ENCODE results near the gene ITPR2.

The ITPR2 gene

DNA sequence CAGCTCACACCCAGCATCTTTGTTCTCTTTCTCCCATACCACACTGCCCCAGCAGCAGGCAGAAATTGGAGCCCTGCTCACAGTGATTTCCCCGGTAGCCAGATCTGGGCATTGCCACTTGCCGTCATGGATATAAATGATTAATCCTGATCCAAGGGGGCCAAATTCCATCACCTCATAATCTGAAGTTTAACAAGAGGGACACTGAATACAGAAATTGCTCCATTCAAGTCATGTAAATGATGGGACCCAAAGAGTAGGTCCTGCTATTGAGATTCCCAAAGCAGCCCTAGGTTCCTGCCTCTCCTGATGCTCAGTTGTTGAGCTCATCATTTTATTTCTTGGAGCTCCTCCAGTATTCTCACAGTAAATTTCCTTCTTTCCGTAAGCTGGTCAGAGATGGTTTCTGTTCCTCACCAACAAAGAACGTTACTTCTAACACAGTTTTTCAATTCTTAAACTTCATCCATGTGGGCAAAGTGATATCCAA is 11.7 kb downstream of the ITPR2 start:
- DNase-seq (ENCODE audit: low read depth), result no peak

DNA sequence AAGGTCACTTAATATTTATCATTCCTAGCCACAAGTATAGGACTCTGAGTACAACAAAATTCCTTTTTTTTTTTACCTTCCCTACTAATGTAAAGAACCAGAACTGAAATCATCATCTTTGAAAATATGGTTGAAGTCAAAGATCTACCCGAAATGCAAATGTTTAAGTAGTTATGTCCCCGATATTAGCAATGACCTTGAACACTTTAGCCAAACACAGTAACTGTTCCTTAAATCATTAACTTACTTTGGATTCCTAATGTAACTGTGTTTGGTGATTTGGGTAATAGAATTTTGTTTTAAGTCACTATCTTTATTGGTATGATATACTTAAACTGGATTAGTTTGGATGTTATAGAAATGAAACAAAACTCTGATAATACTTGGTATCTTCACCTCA is 14.4 kb downstream of the ITPR2 start:
- no peak for DNase-seq (ENCODE audit: low read depth)

DNA sequence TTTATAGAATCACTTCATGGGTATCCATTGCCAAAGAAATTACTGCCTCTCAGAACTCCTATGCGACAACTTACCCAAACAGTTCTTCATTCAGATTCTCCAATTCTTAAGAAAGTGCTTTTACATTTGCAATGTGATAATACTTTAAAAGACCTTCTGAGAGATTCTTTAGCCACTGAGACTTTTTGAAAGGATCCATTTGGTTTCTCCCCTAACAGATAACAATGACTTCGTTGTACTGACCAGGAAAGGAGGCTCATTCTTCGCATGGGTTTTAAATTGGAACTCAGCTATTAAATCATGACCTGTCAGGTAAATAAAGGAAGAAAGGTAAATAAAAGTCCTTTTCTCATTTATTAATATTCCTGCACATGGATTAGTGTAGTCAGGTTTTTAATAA is 14.8 kb downstream of the ITPR2 start:
- no peak for DNase-seq (ENCODE audit: low read depth)

DNA sequence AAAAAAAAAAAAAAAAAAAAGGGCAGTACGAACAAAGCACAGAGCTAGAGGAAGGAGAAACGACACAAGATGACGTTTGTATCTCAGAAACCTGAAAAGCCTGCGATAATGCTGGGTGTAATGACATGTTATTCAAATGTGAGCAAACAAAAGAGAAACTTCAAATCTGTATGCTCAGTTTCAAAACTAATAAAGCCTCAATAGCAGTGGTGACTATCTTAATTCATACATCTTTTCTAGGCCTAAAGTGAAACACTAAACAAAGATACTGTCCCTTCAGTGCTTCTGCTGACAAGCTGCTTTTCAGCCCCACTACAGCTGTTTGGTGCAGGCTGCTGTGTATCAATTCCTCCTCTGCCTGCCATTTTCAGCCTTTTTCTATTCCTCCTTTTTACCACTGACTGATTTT is 15.8 kb downstream of the ITPR2 start:
- no peak for DNase-seq (ENCODE audit: low read depth)

DNA sequence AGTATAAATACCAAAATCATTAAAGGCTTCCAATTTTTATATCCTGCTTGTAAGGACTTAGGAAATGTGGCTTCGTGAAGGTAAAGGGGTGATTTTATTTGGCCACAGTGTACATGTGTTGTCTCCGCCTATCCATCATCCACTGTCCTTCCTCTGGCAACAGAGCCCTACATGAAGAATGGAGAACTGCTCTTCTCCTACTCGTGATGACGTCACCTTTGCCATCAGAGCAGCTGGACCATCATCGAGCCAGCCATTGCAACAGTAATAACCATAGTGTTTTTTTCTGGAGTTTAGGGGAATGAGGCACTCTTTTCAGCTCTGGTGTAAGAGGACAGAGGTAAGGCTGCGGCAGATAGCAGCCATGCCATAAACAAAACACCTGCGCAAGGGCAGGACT is 19.2 kb downstream of the ITPR2 start:
- DNase-seq (ENCODE audit: low read depth), result no peak

DNA sequence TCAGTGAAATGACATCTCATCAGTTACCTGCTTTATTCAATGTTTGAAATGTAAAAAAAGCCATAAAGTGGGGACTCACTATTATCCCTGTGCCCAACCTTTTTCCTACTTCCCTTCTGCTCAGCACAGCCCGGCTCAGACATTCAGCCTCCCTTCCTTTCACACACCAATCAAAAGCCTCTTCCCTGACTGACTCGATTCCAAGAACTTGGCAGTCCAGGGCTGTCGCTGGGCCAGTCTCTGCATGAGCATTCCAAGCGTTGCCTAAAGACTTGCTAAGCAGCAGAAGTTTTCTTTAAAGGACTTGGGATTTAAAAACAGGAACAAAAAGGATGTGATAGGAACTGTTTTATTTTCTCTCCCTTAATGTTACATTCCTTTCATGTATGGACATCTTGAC is 22.7 kb downstream of the ITPR2 start:
- DNase-seq (ENCODE audit: low read depth), result no peak

DNA sequence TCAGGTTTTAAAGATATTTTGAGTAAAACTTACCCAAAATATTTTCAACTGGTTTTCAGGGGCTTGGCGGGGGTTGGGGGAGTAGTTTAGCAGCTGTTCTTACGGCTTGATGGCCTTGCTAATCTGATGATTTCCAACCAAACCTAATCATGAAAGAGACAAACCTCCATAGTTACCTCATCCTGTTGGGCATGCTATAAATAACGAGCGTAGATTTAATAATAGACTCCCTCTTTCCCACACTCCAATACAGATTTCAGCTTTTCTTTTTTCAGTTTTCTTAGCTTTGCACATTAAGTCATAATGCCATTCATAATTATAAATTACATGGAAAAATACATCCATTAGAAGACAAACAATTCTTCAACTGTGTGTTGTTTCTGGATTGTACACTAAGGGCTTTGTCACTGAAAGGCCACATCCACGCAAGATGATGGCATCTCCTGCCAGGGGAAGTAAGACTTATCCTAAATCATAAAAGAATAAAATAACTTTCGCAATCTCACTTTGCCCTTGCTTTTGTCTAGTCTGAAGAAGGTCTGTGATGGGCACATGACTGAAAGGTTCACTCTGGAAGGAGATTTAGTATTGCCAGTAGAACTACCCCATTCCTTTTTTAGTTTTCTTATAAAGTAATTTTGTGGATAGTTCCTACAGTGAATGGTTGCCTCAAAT is 23.2 kb downstream of the ITPR2 start:
- no peak for DNase-seq (ENCODE audit: low read depth)

DNA sequence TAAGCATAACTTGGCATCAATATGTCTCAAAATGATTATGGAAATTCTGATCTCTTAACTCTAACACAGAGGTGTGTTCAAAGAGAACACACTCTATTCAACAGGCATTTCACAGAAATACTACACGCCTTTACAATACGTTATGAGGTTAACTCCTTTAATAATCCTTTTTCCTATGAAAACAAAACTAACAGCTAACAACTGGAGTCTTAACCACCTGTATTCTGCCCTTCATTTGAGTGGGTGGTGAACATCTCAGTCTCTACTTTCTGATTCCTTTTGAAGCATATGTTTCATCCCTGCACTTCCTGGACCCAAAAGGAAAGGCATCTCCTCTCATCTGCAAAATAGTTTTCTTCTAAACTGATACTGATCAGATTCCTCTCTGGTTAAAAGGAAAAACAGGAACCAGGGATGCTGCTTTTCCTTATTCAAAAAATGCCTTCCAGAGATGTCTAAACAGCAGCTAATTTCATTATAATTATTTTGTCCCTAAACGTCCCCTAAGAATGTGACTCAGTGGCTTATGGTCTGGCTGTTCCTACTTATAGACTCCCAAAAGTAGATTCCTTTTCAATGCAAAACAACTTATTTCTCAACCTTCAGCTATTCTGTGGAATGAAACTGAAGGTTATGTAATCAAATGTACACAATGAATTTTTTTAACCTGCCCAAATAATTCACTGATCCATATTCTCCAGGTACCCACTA is 24.1 kb downstream of the ITPR2 start:
- DNase-seq (ENCODE audit: low read depth), result no peak

DNA sequence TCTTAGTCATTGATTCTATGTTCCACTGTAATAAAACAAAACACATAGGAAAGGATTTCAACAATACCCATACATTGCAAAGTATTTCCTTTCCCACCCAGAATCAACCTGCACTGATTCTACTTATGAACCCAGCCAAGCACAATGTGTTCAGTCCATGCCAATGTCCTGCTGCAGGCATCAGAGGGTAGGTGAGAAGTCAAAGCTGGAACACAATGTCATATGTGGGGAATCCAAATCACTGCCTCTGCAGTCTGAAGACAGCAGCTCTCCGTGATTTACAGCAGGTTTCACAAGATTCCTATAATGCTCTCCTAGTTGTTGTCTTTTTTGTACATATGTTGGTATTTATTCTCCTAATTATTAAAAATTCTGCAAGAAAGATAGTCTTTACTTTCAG is 25.7 kb downstream of the ITPR2 start:
- no peak for DNase-seq (ENCODE audit: low read depth)

DNA sequence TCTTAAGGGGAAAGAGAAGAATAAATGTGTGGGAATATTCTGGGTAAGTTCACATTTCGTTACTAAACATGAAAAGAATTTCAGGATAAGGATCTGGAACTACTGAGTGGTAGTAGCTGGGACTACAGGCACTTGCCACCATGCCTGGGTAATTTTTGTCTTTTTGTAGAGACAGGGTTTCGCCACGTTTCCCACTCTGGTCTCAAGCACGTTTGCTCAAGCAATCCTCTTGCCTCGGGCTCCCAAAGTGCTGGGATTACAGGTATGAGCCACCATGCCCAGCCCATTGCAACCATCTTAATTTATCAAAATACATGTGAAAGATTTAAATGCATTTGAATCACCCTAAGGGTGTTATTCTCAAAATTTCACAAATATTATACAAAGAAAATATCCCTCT is 26.4 kb downstream of the ITPR2 start:
- no peak for DNase-seq (ENCODE audit: low read depth)

DNA sequence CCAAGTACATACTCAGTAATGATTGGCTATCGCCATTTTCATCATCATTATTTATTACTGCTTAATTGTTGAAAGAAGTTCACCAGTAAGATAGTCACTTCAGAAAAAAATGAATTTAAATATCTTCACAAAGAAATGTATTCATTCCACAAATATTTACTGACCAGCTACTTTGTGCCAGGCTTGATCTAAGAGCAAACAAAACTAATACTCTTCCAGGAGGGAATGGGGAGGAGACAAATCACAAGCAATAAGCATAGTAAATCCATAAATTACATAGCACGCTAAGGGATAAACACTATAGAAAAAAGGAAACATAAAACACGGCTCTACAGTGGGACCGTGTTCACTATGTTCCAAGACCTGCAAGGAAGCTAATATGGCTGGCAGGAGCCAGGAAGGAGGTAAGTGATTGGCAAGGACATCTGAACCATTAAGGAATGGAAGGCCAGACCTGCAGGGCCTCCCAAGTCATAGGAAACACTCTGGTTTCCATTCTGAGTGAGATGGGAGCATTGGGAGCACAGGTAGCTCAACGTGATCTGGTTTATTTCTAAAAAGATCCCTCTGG is 27.5 kb downstream of the ITPR2 start:
- DNase-seq (ENCODE audit: low read depth), result no peak

DNA sequence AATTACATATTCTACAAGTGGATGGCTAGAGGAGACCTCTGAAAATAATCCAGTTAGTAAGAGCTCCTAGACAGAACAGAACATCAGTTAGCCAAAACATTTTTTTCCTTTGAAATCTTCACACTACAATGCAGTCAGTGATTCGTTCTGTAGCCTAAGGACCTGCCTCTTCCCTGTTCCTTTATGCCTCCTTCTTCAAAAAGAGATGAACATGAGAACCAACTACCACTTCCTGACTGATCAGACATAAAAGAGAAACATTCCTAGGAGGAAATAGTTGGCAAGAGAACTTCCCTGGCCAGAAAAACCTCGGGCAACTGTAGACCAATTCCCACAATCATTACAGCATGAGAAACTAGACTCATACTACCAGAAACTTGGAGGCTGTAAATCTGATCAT is 29.4 kb downstream of the ITPR2 start:
- DNase-seq (ENCODE audit: low read depth), result no peak

DNA sequence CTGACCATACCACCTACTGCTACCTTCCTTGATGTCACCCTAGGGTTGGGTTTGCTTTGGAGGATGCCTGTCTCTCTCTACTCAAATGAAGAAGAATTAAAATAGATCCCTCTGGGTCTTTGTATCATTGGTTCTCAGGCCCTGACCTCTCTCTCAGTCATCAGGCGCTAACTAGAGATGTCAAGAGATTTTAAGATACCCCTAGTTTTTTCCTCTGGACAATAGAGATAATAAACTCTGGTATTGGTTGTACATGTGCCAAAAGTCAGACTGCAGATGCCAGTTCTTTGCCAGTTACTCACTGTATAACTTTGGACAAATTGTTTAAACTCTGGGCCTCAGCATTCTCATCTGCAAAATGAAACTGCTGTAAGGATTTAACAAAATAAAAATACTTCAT is 31.5 kb downstream of the ITPR2 start:
- no peak for DNase-seq (ENCODE audit: low read depth)

DNA sequence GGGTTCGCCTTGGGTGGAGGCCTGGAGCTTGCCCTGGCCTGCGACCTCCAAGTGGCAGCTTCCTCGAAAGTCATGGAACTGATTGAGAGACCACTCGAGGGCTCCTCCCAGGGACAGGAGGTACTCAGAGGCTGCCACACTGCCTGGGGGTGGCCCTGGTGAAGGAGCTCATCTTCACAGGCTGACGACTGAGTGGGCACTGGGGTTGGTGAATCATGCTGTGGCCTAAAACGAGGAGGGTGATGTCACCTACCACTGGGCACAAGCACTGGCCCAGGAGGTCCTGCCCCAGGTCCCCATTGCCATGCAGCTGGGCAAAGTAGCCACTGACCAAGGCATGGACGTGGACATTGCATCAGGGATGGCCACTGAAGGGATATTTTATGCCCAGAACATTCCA is 32.1 kb downstream of the ITPR2 start:
- no peak for DNase-seq (ENCODE audit: low read depth)

DNA sequence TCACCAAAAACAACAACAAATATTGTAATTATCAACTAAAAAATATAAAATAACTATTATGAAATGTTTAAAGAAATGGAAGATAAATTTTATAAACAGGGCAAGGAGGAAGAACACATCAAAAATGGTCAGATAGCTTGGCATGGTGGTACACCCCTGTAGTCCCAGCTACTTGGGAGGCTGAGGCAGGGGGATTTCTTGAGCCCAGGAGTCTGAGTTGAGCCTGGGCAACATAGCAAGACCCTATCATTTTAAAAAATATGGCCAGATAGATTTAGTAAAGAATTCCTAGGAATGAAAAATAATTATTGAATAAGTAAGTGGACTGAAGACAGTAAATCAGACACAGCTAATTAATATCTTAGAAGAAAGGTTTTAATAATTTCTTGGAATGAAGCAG is 32.6 kb downstream of the ITPR2 start:
- no peak for DNase-seq (ENCODE audit: low read depth)

DNA sequence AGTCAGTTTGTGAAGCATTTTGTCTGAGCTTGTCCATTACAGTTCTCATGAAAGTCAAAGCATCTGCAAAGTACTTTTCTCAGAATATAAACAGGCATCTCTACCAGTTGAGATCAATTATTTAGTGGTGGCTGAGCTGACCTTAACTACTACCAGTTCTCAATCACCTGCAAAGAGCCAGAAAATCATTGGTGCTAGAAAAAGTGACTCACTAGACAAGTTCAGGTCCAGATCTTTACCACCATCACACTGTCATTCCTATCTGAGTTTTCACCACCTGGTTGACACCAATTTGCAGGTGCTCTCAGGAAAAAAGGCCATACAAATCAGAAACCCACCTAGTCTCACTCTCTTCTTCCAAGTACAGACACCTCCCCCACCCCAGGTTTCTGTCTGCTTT is 33.3 kb downstream of the ITPR2 start:
- DNase-seq (ENCODE audit: low read depth), result no peak

DNA sequence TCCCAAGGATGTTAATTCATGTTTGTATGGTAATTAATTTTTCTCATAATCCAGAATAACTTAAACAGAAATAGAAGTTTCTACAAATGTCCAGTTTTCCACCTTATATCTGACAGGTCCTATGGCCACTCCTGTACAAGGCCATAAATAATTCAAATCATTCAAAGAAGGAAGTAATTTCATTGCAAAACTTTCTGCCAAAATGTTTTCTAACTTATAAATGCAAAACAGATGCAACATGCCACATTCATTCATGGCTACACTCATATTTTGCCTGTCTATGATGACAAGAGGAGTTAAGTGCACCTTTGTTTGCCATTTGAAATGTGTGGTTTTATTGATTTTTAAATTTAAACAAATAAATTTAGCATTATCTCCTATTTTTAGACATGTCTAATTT is 34.4 kb downstream of the ITPR2 start:
- DNase-seq (ENCODE audit: low read depth), result no peak

DNA sequence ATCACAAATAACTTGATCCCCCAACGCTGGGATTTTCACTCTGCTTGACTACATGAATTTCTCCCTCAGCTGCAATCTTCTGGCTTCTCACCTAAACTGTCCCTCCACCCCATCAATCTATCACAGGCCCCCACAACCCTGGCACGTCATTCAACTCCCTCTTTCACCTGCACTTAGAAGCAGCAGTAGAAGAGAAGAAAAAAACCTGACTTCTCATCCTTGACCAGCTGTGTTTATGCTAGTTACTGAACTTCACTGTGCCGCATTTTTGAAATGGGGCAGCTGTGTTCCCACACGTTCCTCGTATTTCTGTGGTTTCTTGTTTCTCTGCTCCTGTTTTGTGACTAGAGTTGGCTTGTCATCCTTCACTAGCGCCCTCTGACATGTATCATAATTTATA is 35.0 kb downstream of the ITPR2 start:
- no peak for DNase-seq (ENCODE audit: low read depth)

DNA sequence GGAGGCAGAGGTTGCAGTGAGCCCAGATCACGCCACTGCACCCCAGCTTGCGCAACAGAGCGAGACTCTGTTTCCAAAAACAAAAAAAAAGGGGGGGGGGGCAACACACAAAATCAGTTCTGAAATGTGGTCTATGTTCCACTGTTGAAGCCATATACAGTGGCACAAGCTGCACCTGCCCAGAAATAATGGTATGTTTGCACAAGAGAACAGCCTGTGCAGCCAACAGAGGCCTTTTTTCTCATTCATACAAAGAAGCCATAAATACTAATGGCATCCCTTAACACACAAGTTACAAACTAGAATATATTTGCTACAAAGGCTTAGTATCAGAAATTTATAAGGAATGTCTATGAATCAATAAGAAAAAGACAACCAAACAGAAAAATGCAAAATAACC is 37.1 kb downstream of the ITPR2 start:
- DNase-seq (ENCODE audit: low read depth), result no peak

DNA sequence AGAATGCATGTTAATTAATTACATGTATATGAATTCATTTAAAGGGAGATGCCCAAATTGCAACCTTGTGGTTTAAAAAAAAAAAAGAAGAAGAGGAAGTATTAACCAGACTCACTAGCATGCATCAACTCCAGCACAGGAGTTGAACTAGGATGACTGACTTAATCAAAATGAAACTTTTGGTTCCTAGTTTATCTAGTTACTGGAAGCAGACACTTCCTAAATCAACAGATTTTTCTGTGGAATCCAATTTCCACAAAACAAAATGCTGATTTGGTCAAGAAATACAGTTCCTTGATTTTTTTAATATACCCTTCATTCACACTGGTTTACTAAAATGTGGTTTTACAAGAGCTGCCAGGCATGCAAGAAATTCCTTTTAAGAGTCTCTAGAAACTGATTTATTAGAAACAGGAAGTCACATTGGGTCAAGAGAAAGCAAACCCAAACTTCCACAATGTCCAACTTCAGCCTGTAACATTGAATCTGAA is 41.6 kb downstream of the ITPR2 start:
- no peak for DNase-seq (ENCODE audit: low read depth)

DNA sequence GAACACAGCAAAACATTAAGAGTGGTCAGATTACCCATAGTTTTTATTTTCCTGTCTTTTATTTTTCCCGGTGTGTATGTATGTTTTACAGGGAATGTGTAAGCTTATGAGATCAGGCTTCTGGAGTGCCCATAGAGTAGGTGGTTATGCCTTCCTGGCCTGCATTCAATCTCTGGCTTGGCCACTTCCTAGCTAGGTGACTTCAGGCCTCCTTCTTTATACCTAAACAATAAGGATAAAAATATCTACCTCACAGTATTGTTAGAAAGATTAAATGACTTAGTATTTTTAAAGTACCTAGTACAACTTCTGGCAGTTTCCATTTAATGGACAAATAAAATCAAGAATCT is 42.4 kb downstream of the ITPR2 start:
- DNase-seq (ENCODE audit: low read depth), result no peak

DNA sequence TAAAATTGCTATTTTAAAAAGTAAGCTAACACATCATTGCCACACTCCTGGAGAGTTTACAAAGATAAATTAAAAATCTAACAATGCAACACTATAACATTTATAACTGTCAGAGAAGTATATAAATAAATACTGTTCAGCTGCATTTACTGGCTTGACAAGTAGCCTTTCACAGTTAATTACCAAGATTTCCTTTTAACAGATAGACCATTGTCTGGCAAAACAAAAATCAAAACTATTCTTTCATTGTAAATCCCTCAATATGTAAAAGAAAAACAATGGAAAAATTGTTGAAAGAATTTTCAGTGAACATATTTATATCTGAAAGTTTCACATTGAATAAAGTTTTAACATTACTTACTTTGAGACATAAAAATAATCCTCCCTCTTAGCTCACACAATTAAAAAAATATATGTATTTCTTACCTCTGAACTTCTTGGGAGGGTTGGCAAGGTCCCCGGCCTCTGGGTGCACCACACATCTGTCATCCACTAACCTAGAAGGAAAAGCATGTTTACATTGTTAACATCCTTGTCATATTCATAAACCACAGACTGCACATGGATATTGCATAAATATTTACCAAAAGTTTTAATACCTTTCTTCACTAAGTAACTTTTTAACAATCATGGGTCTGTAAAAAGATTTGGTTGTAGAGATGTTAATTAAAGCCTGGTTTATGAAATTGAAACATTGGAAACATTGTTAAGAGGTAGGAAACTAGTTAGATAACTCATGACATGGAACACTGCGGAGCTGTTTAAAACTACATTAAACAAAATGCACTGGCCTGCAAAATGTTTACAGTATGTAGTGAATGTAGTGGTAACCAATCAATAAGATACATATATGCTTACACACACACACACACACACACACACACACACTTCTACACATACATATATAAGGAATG is 43.0 kb downstream of the ITPR2 start:
- DNase-seq (ENCODE audit: low read depth), result no peak

All from CMK (cell line).